ENCODE results near the gene NEURL3.

DNA sequence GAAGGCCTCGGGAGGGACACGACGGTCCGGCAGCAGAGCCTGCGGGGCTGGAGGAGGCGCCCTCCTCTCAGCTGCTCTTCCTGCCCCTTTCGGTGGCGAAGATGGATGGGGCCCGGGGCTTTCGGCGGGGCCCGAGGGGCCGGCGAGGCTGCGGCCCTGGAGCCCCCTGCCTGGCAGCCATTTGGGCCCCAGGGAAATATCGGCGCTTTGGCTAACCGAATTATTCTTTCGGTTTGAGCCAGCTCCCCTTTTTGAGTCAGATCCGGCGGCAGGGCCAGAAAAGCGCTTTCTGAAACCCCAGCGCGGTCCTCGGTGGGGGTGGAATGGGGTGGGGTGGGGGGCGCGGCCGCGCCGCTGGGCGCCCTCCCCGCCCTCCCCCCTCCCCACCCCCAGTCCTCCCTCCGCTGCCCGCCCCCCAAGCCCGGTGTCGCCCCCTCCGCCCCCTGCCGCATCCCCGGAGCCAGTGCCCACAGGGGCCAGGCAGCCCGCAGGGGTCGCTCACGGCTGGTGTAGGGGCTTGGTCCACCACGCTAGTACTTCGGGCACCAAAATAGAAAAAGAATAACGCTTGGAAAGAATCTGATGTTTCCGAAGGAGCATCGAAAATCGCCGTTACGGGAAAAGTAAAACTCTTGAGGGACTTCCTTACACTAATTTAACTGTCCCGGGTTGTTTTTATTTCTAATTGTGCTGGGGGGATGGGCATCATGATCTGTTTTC, 22.3 kb upstream of the NEURL3 start:
- TF ChIP-seq, protein P1, sequence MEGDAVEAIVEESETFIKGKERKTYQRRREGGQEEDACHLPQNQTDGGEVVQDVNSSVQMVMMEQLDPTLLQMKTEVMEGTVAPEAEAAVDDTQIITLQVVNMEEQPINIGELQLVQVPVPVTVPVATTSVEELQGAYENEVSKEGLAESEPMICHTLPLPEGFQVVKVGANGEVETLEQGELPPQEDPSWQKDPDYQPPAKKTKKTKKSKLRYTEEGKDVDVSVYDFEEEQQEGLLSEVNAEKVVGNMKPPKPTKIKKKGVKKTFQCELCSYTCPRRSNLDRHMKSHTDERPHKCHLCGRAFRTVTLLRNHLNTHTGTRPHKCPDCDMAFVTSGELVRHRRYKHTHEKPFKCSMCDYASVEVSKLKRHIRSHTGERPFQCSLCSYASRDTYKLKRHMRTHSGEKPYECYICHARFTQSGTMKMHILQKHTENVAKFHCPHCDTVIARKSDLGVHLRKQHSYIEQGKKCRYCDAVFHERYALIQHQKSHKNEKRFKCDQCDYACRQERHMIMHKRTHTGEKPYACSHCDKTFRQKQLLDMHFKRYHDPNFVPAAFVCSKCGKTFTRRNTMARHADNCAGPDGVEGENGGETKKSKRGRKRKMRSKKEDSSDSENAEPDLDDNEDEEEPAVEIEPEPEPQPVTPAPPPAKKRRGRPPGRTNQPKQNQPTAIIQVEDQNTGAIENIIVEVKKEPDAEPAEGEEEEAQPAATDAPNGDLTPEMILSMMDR (IDR thresholded peaks at IDR 0.05), result peak in 3 of 5 experiments; percentile 10 to 37 (median 21)
- no peak for TF ChIP-seq EP300 (IDR thresholded peaks at IDR 0.05; ENCODE audit: low read depth)
